Mucosa of descending colon (tissue), 3 donors: ENCODE data around the gene PCSK6. TPM values are rescaled to one million over a fixed set of nuclear protein-coding genes. Genes with fewer than 3 reads are reported as not detected.
A peak's percentile ranks its signal among the peaks of the same experiment; 100 is the strongest.

Source experiments
- ATAC-seq: fragments of 200-7000 bp; cut with Tn5 transposase; one replicate; pipeline ENCODE4 v1.9.1; 2020; ENCODE audit warnings: mild to moderate bottlenecking, moderate library complexity
- DNase-seq, 3 donors: peaks; one replicate each; pipeline ENCODE4 v3.0.0-alpha.2; 2020
- H3K36me3 ChIP-seq: fragments of 200-600 bp; one replicate; pipeline ENCODE4 v1.8.0; 2021; ENCODE audit warnings: low read depth, mild to moderate bottlenecking
- H3K4me1 ChIP-seq: fragments of 200-600 bp; one replicate; pipeline ENCODE4 v1.8.0; 2021; ENCODE audit warnings: low read depth, mild to moderate bottlenecking
- H3K4me3 ChIP-seq: fragments of 200-600 bp; one replicate; pipeline ENCODE4 v1.8.0; 2021; ENCODE audit warnings: mild to moderate bottlenecking
- H3K9me3 ChIP-seq: fragments of 200-600 bp; one replicate; pipeline ENCODE4 v1.8.0; 2021; ENCODE audit warnings: mild to moderate bottlenecking
- CTCF ChIP-seq: fragments of 200-600 bp; IDR thresholded peaks from one replicate; pipeline ENCODE4 v1.8.0; 2022; ENCODE audit warnings: antibody characterized with exemption, mild to moderate bottlenecking
- intact Hi-C, 2 donors: fragments of 100-400 bp; cut with DNase I in 1 of 2; cut with micrococcal nuclease in 1 of 2; formaldehyde crosslinking; loops; one replicate each; pipeline versions ENCODE4 v1.11.0 to v1.11.1; 2022; cut with DNase I, micrococcal nuclease
- total RNA-seq, 3 donors: library from RNA; stranded (reverse); fragmentation: NEBNext Ultra II Directional in 2 of 3; extraction: Animal tissue kit (Norgen Biotek cat#: 25700) in 2 of 3; gene quantifications; one replicate each; pipeline versions ENCODE4 v1.2.1 to v1.2.4, GENCODE V29; 2021 to 2023
- donor health status: DM: no; HTN: no; CAD: no; lungs with moderate emphysema.
- donor health status: DM: no; HTN: no; CAD: no.
- donor health status: DM: no; HTN: yes; CAD: no.

PCSK6 gene
- total RNA-seq, 3 donors from 2014 or later: 21.3 to 58.4 (median 30.3) TPM

- TF ChIP-seq CTCF: no peak
- Histone ChIP-seq H3K36me3 (no peaks in the 10 kb centered on the region), H3K4me1 (no peaks in the 10 kb centered on the region), H3K4me3 (no peak overlapping the region), H3K9me3 (no peaks in the 10 kb centered on the region)
- intact Hi-C loops: no loop called here
- no peak for ATAC-seq
- no peak for DNase-seq
Measured at GRCh38 chr15:101461097-101461496, 28.4 kb downstream of the PCSK6 start.

- H3K9me3 ChIP-seq: no peaks in the 10 kb centered on the region
- no peak overlapping the region for H3K4me3 ChIP-seq
- ATAC-seq (no peak), DNase-seq (no peak)
- no peaks in the 10 kb centered on the region for H3K4me1 ChIP-seq
- no peaks in the 10 kb centered on the region for H3K36me3 ChIP-seq
- TF ChIP-seq CTCF: no peak
- intact Hi-C loops: no loop called here
Measured at GRCh38 chr15:101459579-101460300, 29.8 kb downstream of the PCSK6 start.

- no peaks in the 10 kb centered on the region for H3K9me3 ChIP-seq
- H3K4me3 ChIP-seq: no peak overlapping the region
- no peaks in the 10 kb centered on the region for H3K36me3 ChIP-seq
- intact Hi-C loops: no loop called here
- no peaks in the 10 kb centered on the region for H3K4me1 ChIP-seq
- TF ChIP-seq CTCF: no peak
- ATAC-seq (peak; percentile 56), DNase-seq (peak in 1 of 3 donors; percentile 21)
Measured at GRCh38 chr15:101458908-101459578, 30.5 kb downstream of the PCSK6 start.

- DNase-seq (no peak), ATAC-seq (no peak)
- Histone ChIP-seq H3K4me1 (no peaks in the 10 kb centered on the region), H3K9me3 (no peaks in the 10 kb centered on the region), H3K4me3 (no peak overlapping the region), H3K36me3 (no peaks in the 10 kb centered on the region)
- no peak for TF ChIP-seq CTCF
- intact Hi-C loops: no loop called here
Measured at GRCh38 chr15:101458158-101458900, 31.2 kb downstream of the PCSK6 start.

GRCh38 chr15:101457696-101458095 lies 31.8 kb downstream of the PCSK6 start:
- no peak for DNase-seq
- Histone ChIP-seq H3K4me3 (no peak overlapping the region), H3K9me3 (no peaks in the 10 kb centered on the region), H3K4me1 (no peaks in the 10 kb centered on the region), H3K36me3 (no peaks in the 10 kb centered on the region)
- ATAC-seq: no peak
- TF ChIP-seq CTCF: no peak
- intact Hi-C loops: no loop called here
